HG03354 (cell line): ENCODE data around the gene UBAC1.
A peak's percentile ranks its signal among the peaks of the same experiment; 100 is the strongest.
"Not testable (repeated sequence)": the region's sequence is repeated elsewhere in the genome, so short reads cannot be mapped to it uniquely, and the experiment has no call there.

Experiments used
- ATAC-seq: cut with Tn5 transposase; IDR thresholded peaks from one replicate; pipeline ENCODE4 v1.9.1; 2021; ENCODE audit warnings: mild to moderate bottlenecking; ENCODE audit not compliant: unreplicated experiment, poor library complexity, severe bottlenecking

The UBAC1 gene

DNA sequence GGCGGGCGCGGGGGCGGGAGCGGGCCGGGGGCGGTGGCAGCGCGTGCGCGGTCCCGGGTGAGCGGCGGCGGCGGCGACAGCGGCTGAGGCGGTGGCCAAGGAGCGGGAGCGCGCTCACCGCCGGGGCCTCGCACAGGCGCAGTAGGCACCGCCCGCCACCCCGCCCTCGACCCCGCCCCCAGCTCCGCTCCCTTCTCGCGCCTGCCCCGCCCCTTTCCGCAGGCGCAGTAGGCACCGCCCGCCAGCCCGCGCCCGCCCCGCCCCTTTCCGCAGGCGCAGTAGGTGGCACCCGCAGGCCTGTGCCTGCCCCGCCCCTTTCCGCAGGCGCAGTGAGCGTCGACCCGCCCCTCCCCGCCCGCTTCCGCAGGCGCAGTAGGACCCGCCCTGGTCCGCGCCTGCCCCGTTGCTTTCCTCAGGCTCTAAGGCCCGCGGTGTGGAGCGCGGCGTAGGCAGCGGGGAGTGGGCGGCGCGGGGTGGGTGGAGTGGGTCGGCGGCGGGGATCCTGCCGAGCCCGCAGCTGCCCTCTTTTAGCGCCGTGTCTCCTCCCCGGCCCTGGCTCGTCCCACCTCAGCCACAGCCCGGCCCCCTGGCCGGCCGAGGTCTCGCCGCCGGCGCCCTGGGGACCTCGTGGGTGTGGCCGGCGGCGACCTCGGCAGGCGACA lies 53.6 kb downstream of the UBAC1 start, which contains the start of gene CAMSAP1:
Gene CAMSAP1 (minus strand): TSS at position 116 of the 662 bp plus-strand sequence. CDS start 387 bp downstream, outside the sequence.
- peak; percentile 82 for ATAC-seq

DNA sequence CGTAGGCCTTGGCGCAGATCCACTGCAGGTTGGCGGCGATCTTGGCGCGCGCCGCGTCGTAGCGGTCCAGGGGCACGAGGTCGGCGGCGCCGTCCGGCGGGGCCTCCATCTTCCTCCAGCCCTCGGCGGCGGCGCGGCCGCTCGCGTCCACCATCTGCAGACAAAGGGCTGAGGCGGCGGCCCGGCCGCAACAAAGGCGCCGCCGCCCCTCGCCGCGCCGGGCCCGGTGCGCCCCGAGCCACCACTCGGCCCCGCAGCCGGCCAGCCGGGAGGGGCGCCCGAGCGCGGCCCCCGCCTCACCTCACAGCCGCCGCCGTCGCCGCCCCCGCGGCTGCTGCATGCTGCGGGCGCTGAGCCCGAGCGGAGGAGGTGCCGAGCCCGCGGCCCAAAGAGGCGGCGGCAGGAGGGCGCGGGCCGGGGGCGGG lies 54.2 kb downstream of the UBAC1 start:
- ATAC-seq, result peak; percentile 31

DNA sequence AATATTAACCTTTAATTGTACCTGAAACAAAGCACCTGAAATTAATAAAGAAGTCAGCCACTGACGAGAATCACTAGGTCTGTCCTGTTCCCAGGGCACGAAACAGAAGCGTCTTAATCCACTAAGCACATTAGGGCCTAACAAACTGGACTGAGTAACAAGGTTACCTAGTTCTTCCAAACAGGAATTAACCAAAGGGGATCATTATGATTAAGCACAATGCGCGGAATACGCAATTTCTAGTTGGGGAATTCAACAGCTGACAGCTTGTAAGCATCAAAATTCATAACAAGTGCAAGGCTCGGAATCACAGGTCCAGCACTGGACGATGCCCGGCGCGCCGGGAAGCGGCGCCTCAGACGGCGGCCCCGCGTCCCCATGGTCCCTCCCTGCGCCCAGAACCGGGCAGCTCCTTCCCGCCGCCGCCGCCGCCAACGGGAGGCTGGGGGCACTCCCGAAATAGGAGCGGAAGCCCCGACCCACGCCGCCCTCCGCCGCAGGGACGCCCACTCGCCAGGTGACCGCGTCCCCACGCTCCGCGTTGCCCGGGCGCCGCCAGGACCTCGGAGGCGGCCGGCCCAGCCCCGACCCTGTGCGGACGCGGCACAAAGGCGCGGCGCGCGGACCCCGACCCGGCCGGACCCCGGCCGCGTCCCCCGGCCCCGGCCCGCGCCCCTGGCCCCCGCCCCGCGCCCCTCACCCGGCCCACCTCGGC lies 54.7 kb downstream of the UBAC1 start:
- ATAC-seq, result peak; percentile 17

DNA sequence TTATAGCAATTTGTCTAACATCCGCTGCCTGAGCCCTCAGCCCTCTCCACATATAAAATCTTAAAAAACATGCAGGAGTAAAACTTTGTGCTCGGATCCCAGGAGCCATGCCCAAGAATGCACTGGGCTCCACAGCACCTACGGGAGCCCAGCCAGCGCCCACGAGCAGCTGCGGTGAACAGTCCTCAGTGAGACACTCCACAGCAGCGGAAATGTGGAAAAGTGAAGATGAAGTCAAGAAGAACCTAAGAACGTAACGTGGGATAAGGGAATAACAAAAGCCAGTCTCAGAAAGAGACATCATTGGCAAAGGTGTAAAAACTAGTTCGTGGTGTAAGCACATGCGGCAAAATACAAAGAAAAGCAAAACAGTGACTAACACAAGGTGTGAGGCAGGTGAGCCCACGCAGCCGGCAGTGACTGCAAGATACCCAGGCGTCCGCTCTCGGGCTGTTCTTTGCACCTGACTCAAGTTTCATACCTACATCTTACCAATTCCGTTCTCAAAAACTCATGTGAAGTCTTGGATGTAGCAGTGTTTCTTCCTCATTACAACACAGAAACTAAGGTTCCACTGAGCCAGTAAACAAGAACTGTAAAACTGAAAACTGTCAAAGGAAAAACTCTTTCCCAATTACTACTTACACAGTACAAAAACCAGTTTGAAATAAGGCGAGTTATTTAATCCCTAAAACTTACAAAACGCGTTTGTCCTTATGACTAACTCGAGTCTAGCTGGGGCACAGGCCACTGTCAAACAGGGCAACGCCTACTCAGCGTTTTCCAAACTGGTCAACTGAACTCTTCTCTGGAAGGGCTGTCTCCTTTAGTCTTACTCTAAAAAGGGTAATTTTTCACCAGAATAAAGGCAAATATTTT lies 55.6 kb downstream of the UBAC1 start:
- ATAC-seq, result no peak

- no peak for ATAC-seq
Measured at GRCh38 chr9:135903786-135904520, 57.2 kb downstream of the UBAC1 start.

- ATAC-seq, result no peak
Measured at GRCh38 chr9:135903358-135903656, 57.9 kb downstream of the UBAC1 start.

- no peak for ATAC-seq
Measured at GRCh38 chr9:135902655-135903357, 58.4 kb downstream of the UBAC1 start.

DNA sequence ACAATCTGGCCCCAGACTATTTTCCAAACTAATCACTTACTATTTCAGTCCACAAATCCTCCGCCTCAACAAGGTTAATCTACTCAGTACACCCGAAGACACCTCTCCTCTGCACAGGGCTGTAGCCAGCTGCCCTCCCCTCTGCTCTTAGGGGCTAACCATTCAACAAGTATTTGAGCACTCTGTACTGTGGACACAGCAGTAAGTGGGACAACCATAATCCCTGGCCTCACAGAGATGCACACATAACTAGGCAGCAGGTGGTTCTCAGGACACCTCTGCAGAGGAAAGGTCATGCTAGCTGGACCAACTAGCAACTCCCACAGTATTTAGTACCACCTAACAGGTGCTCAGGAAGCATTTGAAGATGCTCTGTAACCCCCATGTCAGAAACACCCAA lies 59.3 kb downstream of the UBAC1 start:
- no peak for ATAC-seq

DNA sequence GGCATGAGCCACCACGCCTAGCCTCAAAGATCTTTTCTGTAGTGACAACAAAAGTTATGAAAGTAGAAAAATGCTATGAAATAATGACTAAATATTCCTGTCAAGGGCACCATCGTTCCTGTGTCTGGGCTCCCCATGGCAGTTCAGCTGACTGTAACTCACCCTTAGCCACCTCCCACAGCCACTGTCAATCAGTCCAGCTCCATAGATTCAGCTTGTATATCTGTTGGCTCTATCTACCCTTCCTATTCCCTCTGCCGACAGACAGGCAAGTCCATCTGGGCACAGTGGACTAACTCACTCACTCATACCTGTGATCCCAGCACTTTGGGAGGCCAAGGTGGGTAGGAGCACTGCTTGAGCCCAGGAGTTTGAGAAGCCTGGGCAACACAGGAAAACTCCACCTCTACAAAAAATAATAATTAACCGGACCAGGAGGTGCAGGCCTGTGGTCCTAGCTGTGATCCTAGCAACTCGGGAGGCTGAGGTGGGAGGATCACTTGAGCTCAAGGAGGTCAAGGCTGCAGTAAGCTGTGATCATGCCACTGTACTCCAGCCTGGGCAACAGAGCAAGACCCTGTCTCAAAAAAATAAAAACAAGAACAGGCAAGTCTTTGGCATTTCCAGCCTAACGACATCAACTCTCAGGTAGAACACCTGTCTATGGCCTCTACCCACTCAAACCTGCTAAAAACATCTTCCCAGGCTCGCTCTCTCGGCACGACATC lies 60.0 kb downstream of the UBAC1 start:
- no peak for ATAC-seq

DNA sequence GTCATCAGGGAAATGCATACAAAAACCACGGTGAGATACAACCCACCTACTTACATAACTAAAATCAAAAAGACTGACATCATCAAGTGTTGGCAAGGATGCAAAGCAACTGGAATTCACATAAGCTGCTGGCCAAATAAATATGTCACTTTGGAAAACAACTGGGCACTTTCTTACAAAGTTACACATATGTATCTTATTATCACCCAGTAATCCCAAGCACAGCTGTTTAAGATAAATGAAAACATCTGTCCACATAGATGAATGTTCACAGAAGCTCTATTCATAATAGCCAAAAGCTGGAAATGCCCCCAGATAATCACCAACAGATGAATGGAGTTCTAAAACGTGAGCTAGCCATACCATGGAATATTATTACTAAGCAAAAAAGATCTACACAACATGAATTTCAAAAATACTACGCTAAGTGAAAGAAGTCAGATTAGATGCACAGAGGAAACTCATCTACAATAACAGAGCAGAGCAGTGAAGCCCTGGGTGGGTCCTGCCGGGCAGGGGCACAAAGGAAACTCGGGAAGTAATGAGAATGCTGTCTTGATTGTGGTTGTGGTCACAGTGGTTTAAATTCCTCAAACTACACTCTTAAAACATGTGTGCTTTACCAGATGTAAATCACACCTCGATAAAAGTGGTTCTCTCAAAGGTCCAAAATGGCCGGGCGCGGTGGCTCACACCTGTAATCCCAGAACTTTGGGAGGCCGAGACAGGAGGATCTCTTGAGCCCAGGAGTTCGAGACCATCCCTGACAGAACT lies 62.4 kb downstream of the UBAC1 start:
- no peak for ATAC-seq

DNA sequence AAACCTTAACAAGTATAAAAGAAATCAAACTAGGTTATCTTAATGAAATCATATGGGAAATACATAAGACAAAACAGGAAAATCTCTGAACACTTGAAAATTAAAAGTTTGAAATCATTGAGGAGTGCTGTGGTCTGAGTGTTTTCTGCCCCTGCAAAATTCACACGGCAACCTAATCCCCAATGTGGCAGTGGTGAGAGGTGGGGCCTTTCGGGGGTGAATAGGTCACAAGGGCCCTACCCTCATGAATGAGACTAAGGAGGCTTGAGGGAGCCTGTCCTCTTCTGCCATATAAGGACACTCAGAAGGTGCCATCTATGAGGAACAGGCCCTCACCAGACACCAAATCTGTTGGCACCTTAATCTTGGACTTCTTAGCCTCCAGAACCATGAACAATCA lies 64.5 kb downstream of the UBAC1 start:
- ATAC-seq, result no peak

- no peak for ATAC-seq
Measured at GRCh38 chr9:135896205-135896604, 65.0 kb downstream of the UBAC1 start.

DNA sequence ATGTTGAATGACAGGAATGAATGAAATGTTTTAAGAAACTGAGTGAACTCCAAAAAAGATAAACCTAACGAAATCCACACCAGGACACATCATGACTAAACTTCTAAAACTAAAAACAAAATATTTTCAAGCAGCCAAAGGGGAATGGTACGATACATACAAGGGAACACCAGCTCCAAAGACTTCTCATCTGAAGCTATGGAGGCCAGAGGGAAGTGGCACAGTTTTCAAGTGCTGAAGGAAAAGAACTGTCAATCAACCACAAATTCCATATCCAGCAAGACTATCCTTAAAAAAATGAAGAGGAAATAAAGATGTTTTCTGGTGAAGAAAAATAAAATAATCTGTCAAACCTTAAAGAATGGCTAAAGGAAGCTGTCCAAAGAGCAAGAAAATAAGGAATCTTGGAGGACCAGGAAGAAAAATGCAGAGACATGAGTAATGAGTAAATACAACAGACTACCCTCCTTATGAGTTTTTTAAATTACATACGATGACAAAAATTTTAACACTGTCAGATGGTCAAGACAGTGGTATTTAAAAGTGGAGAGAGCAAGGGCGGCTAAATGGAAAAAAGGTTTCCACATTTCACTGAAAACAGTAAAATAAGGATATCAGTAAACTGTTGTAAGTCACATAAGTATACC lies 65.8 kb downstream of the UBAC1 start:
- ATAC-seq, result no peak

- ATAC-seq, result no peak
Measured at GRCh38 chr9:135893104-135893503, 68.1 kb downstream of the UBAC1 start.

GRCh38 chr9:135892327-135892726 lies 68.8 kb downstream of the UBAC1 start:
- ATAC-seq, result not testable (repeated sequence)

- no peak for ATAC-seq
Measured at GRCh38 chr9:135891027-135891631, 70.0 kb downstream of the UBAC1 start.
